ENCODE results near the gene KRTAP20-1. TPM values are rescaled to one million over a fixed set of nuclear protein-coding genes. Genes with fewer than 3 reads are reported as not detected.

Gene KRTAP20-1
- total RNA-seq, 1 experiment from 2014 or later = not detected

GRCh38 chr21:30620522-30620921, 4.3 kb downstream of the KRTAP20-1 start, which contains the start of gene KRTAP20-4:
Gene KRTAP20-4 (plus strand): TSS chr21:30620627.
- H3K9me3 Mint-ChIP-seq (ENCODE audit: unreplicated experiment) = no peaks in the 10 kb centered on the region
- ChIA-PET CTCF (no interaction called here), POLR2A (no interaction called here)
- TF ChIP-seq CTCF (IDR thresholded peaks at IDR 0.05; ENCODE audit: insufficient read depth in 1 of 2, low read depth in 1 of 2, low read length in 1 of 2, severe bottlenecking in 1 of 2, unreplicated experiment in 1 of 2) = no peak
- H3K27me3 Mint-ChIP-seq (ENCODE audit: insufficient read depth, unreplicated experiment) = no peaks in the 10 kb centered on the region
- no peak within 1 kb of the TSS for H3K27ac Mint-ChIP-seq (ENCODE audit: unreplicated experiment)
- Histone ChIP-seq H3K9me3 (no peaks in the 10 kb centered on the region), H3K4me1 (no peaks in the 10 kb centered on the region), H3K4me3 (ENCODE audit: low read depth, low read length) (no peak within 1 kb of the TSS), H3K27me3 (replicated peaks; ENCODE audit: control insufficient read depth, insufficient read depth, low read length) (no peaks in the 10 kb centered on the region), H3K36me3 (ENCODE audit: control insufficient read depth, insufficient read depth, low read length) (no peaks in the 10 kb centered on the region)
- intact Hi-C loops (cut with micrococcal nuclease; ENCODE audit: unreplicated experiment) = no loop called here
- no TSS peak for BruUV-seq (replicated peaks)
- DNase-seq = no peak
- H3K36me3 Mint-ChIP-seq (ENCODE audit: insufficient read depth, unreplicated experiment) = no peaks in the 10 kb centered on the region
- no peak within 1 kb of the TSS for H3K4me3 Mint-ChIP-seq (ENCODE audit: unreplicated experiment)
- H3K4me1 Mint-ChIP-seq (ENCODE audit: low read depth, unreplicated experiment) = no peaks in the 10 kb centered on the region

GRCh38 chr21:30623362-30623761, 7.1 kb downstream of the KRTAP20-1 start:
- H3K27me3 Mint-ChIP-seq (ENCODE audit: insufficient read depth, unreplicated experiment) = no peaks in the 10 kb centered on the region
- no peak overlapping the region for H3K4me3 Mint-ChIP-seq (ENCODE audit: unreplicated experiment)
- no peaks in the 10 kb centered on the region for H3K4me1 ChIP-seq
- no peaks in the 10 kb centered on the region for H3K4me1 Mint-ChIP-seq (ENCODE audit: low read depth, unreplicated experiment)
- H3K36me3 Mint-ChIP-seq (ENCODE audit: insufficient read depth, unreplicated experiment) = no peaks in the 10 kb centered on the region
- CTCF ChIA-PET = no interaction called here
- TF ChIP-seq CTCF (IDR thresholded peaks at IDR 0.05; ENCODE audit: insufficient read depth in 1 of 2, low read depth in 1 of 2, low read length in 1 of 2, severe bottlenecking in 1 of 2, unreplicated experiment in 1 of 2) = no peak
- H3K27me3 ChIP-seq (replicated peaks; ENCODE audit: control insufficient read depth, insufficient read depth, low read length) = no peaks in the 10 kb centered on the region
- H3K9me3 Mint-ChIP-seq (ENCODE audit: unreplicated experiment) = no peaks in the 10 kb centered on the region
- no peak overlapping the region for H3K27ac Mint-ChIP-seq (ENCODE audit: unreplicated experiment)
- no peak overlapping the region for H3K4me3 ChIP-seq (ENCODE audit: low read depth, low read length)
- POLR2A ChIA-PET = no interaction called here
- no peaks in the 10 kb centered on the region for H3K9me3 ChIP-seq
- no peak for DNase-seq
- H3K36me3 ChIP-seq (ENCODE audit: control insufficient read depth, insufficient read depth, low read length) = no peaks in the 10 kb centered on the region
- BruUV-seq (replicated peaks) = no TSS peak
- intact Hi-C loops (cut with micrococcal nuclease; ENCODE audit: unreplicated experiment) = no loop called here

GRCh38 chr21:30625449-30626165, 9.4 kb downstream of the KRTAP20-1 start:
- Mint-ChIP-seq H3K4me3 (ENCODE audit: unreplicated experiment) (no peak overlapping the region), H3K27ac (ENCODE audit: unreplicated experiment) (no peak overlapping the region), H3K4me1 (ENCODE audit: low read depth, unreplicated experiment) (no peaks in the 10 kb centered on the region), H3K27me3 (ENCODE audit: insufficient read depth, unreplicated experiment) (no peaks in the 10 kb centered on the region), H3K36me3 (ENCODE audit: insufficient read depth, unreplicated experiment) (no peaks in the 10 kb centered on the region), H3K9me3 (ENCODE audit: unreplicated experiment) (no peaks in the 10 kb centered on the region)
- TF ChIP-seq CTCF (IDR thresholded peaks at IDR 0.05; ENCODE audit: insufficient read depth in 1 of 2, low read depth in 1 of 2, low read length in 1 of 2, severe bottlenecking in 1 of 2, unreplicated experiment in 1 of 2) = no peak
- Histone ChIP-seq H3K27me3 (replicated peaks; ENCODE audit: control insufficient read depth, insufficient read depth, low read length) (no peaks in the 10 kb centered on the region), H3K4me1 (no peaks in the 10 kb centered on the region), H3K36me3 (ENCODE audit: control insufficient read depth, insufficient read depth, low read length) (no peaks in the 10 kb centered on the region), H3K9me3 (no peaks in the 10 kb centered on the region), H3K4me3 (ENCODE audit: low read depth, low read length) (no peak overlapping the region)
- ChIA-PET POLR2A (no interaction called here), CTCF (no interaction called here)
- DNase-seq = no peak
- intact Hi-C loops (cut with micrococcal nuclease; ENCODE audit: unreplicated experiment) = no loop called here
- no TSS peak for BruUV-seq (replicated peaks)
